HepG2 (cell line): ENCODE results near the gene ZMYND8. TPM values are rescaled to one million over a fixed set of nuclear protein-coding genes. Genes with fewer than 3 reads are reported as not detected.
A peak's percentile ranks its signal among the peaks of the same experiment; 100 is the strongest.

Experiments used
- AHR ChIP-seq: IDR thresholded peaks from 2 replicates; pipeline ENCODE4 v1.6.1; 2018; ENCODE audit warnings: missing genetic modification reagents, missing compliant biosample characterization
- CBFB ChIP-seq: sonication (generic); formaldehyde crosslinking; IDR thresholded peaks from 2 replicates; pipeline ENCODE4 v1.4.0; 2020; ENCODE audit warnings: missing genetic modification reagents
- CREB1 ChIP-seq, 2 experiments: fragments of 450-650 bp in 1 of 2; IDR thresholded peaks; 2 replicates each; pipeline ENCODE4 v1.6.1; 2016 to 2017; ENCODE audit warnings: control low read depth in 1 of 2, mild to moderate bottlenecking in 1 of 2, missing compliant biosample characterization in 1 of 2, missing genetic modification characterization in 1 of 2
- DMAP1 ChIP-seq: IDR thresholded peaks from 2 replicates; pipeline ENCODE4 v1.6.1; 2016
- ESRRA ChIP-seq: sonication (generic); formaldehyde crosslinking; IDR thresholded peaks from 2 replicates; pipeline ENCODE4 v1.5.1; 2020; ENCODE audit warnings: mild to moderate bottlenecking, low read depth, missing genetic modification reagents
- HHEX ChIP-seq: IDR thresholded peaks from 2 replicates; pipeline ENCODE4 v1.6.1; 2016; ENCODE audit warnings: control low read depth
- MTF2 ChIP-seq: sonication (generic); formaldehyde crosslinking; IDR thresholded peaks from 2 replicates; pipeline ENCODE4 v1.5.0; 2020; ENCODE audit warnings: missing genetic modification reagents, borderline replicate concordance
- NRL ChIP-seq: sonication (generic); formaldehyde crosslinking; IDR thresholded peaks from 2 replicates; pipeline ENCODE4 v1.5.0; 2020; ENCODE audit warnings: missing genetic modification reagents, mild to moderate bottlenecking, moderate library complexity, borderline replicate concordance
- POGZ ChIP-seq: sonication (generic); formaldehyde crosslinking; IDR thresholded peaks from 2 replicates; pipeline ENCODE4 v1.4.0; 2020; ENCODE audit warnings: mild to moderate bottlenecking, missing genetic modification reagents
- SP2 ChIP-seq: sonication (generic); formaldehyde crosslinking; IDR thresholded peaks from 2 replicates; pipeline ENCODE4 v1.5.1; 2020; ENCODE audit warnings: mild to moderate bottlenecking, missing genetic modification reagents
- ZNF101 ChIP-seq: sonication (generic); formaldehyde crosslinking; IDR thresholded peaks from 2 replicates; pipeline ENCODE4 v1.4.0; 2020; ENCODE audit warnings: mild to moderate bottlenecking, low read depth, missing genetic modification reagents, borderline replicate concordance
- ZNF326 ChIP-seq: sonication (generic); formaldehyde crosslinking; IDR thresholded peaks from 2 replicates; pipeline ENCODE4 v1.4.0; 2020; ENCODE audit warnings: missing genetic modification reagents, borderline replicate concordance
- ZNF383 ChIP-seq: sonication (generic); formaldehyde crosslinking; IDR thresholded peaks from 2 replicates; pipeline ENCODE4 v1.4.0; 2020; ENCODE audit warnings: missing genetic modification reagents, mild to moderate bottlenecking, borderline replicate concordance
- ZNF607 ChIP-seq: sonication (generic); formaldehyde crosslinking; IDR thresholded peaks from 2 replicates; pipeline ENCODE4 v1.5.1; 2020; ENCODE audit warnings: missing genetic modification reagents, mild to moderate bottlenecking, borderline replicate concordance
- ZNF7 ChIP-seq: IDR thresholded peaks from 2 replicates; pipeline ENCODE4 v1.6.1; 2016; ENCODE audit warnings: missing biosample characterization, missing genetic modification reagents
- polyA plus RNA-seq, 8 experiments: library from polyadenylated mRNA; depleted of rRNA in 3 of 8; stranded (reverse) in 7 of 8; unstranded in 1 of 8; fragments of >200 nt; fragmentation: Illumina TruSeq in 4 of 8; extraction: Trizol in 4 of 8; gene quantifications; 2 replicates each; pipeline versions ENCODE4 v1.2.1 to v1.2.3, GENCODE V29; 2011 to 2016; ENCODE audit warnings: low read depth in 4 of 8, missing spikeins in 1 of 8, mixed read lengths in 1 of 8; ENCODE audit not compliant: insufficient read depth in 1 of 8
- total RNA-seq, 5 experiments: library from RNA; depleted of rRNA; stranded (reverse); fragments of >200 nt; fragmentation: Illumina TruSeq; extraction: Trizol; gene quantifications; 2 replicates each; pipeline ENCODE4 v1.2.3, GENCODE V29; 2016; ENCODE audit warnings: low read depth in 1 of 5
- TF ChIP-seq, protein P1 (sequence below): sonication (generic); formaldehyde crosslinking; IDR thresholded peaks from 2 replicates; pipeline ENCODE4 v1.8.1; 2023; ENCODE audit warnings: missing genetic modification reagents, mild to moderate bottlenecking, borderline replicate concordance
- TF ChIP-seq, protein P2 (sequence below): sonication (generic); formaldehyde crosslinking; IDR thresholded peaks from 2 replicates; pipeline ENCODE4 v1.5.0; 2020; ENCODE audit warnings: missing genetic modification reagents, mild to moderate bottlenecking, borderline replicate concordance
- TF ChIP-seq, protein P3 (sequence below): sonication (generic); formaldehyde crosslinking; IDR thresholded peaks from 2 replicates; pipeline ENCODE4 v1.5.1; 2020; ENCODE audit warnings: missing genetic modification reagents, mild to moderate bottlenecking, borderline replicate concordance
- TF ChIP-seq, protein P4 (sequence below): sonication (generic); formaldehyde crosslinking; IDR thresholded peaks from 2 replicates; pipeline ENCODE4 v1.5.1; 2020; ENCODE audit warnings: missing genetic modification reagents, mild to moderate bottlenecking, borderline replicate concordance
- TF ChIP-seq, protein P5 (sequence below): IDR thresholded peaks from 2 replicates; pipeline ENCODE4 v1.4.0; 2020; ENCODE audit warnings: mild to moderate bottlenecking, missing genetic modification reagents

The ZMYND8 gene
- total and polyA plus RNA-seq, 2 of the 13 experiments (the other 11 are each of a cell fraction or from before 2014, with no cell fraction given) = 53.9 to 84.7 TPM

DNA sequence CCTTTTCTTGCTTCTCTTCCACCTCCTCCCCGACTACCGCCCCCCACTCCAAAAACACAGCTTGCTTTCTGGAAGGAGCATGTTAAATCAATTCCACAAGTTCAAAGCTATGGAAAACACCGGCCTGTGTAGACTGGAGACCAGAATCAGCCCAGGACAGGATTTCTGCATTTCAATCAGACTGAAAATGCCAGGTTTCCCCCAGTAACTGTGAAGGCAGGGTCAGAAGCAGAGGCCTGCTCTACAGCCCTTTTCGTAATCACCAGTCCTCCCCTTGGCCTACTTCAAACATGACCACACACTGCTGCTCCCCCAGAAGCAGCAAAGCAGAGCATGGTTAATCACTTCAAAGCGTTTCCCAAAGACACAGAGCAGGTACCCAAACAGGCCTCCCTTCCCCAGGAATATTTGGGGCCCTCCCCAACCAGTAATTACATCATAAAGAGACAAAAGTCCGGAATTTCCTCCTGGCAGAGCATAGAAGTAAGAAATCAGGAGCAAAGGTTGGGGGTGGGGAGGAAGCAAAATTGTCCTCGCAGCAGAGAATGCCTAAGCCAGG is 38.4 kb downstream of the ZMYND8 start (continued):
- 0 out of 2 replicates have a peak, but pooled peaks have one; percentile 57 for TF ChIP-seq ZNF101 (CRISPR knock-in tag)
- TF ChIP-seq, protein P1, sequence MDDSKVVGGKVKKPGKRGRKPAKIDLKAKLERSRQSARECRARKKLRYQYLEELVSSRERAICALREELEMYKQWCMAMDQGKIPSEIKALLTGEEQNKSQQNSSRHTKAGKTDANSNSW = no peak
- TF ChIP-seq ZNF7 = no peak
- TF ChIP-seq POGZ (CRISPR knock-in tag) = peak; percentile 84
- 0 out of 2 replicates have a peak, but pooled peaks have one; percentile 40 for TF ChIP-seq ZNF607 (CRISPR knock-in tag)
- TF ChIP-seq SP2 (CRISPR knock-in tag) = no peak
- TF ChIP-seq NRL = no peak
- TF ChIP-seq CREB1 (IDR thresholded peaks at IDR 0.05) = no peak
- TF ChIP-seq CREB1 (CRISPR knock-in tag; IDR thresholded peaks at IDR 0.05) = peak; percentile 81
- TF ChIP-seq, protein P2, sequence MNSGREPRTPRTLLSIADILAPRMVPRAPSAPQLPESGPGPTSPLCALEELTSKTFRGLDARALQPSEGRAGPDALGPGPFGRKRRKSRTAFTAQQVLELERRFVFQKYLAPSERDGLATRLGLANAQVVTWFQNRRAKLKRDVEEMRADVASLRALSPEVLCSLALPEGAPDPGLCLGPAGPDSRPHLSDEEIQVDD (CRISPR knock-in tag) = no peak; the same call in 1 of the 2 replicates
- TF ChIP-seq DMAP1 (CRISPR knock-in tag) = peak; percentile 69; the same call in 1 of the 2 replicates
- peak; percentile 71 for TF ChIP-seq ESRRA (CRISPR knock-in tag)
- 0 out of 2 replicates have a peak, but pooled peaks have one; percentile 78 for TF ChIP-seq ZNF383 (CRISPR knock-in tag)
- TF ChIP-seq, protein P3, sequence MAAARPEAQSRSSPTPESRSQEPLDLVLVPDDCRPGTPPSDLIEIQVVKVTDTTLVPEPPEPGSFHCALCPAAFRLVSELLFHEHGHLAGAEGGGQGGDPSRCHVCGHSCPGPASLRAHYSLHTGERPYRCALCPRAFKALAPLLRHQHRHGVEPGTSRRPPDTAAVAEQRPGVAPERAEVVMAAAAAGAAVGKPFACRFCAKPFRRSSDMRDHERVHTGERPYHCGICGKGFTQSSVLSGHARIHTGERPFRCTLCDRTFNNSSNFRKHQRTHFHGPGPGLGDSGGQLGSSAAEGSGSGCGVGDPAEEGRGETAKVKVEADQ = peak; percentile 72; the same call in 1 of the 2 replicates
- TF ChIP-seq, protein P4, sequence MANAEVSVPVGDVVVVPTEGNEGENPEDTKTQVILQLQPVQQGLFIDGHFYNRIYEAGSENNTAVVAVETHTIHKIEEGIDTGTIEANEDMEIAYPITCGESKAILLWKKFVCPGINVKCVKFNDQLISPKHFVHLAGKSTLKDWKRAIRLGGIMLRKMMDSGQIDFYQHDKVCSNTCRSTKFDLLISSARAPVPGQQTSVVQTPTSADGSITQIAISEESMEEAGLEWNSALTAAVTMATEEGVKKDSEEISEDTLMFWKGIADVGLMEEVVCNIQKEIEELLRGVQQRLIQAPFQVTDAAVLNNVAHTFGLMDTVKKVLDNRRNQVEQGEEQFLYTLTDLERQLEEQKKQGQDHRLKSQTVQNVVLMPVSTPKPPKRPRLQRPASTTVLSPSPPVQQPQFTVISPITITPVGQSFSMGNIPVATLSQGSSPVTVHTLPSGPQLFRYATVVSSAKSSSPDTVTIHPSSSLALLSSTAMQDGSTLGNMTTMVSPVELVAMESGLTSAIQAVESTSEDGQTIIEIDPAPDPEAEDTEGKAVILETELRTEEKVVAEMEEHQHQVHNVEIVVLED (CRISPR knock-in tag) = peak; percentile 56; the same call in 1 of the 2 replicates
- no peak for TF ChIP-seq HHEX (CRISPR knock-in tag)
- no peak for TF ChIP-seq MTF2
- no peak for TF ChIP-seq ZNF326 (CRISPR knock-in tag)
- TF ChIP-seq AHR (CRISPR knock-in tag) = 0 out of 2 replicates have a peak, but pooled peaks have one; percentile 67
- TF ChIP-seq, protein P5, sequence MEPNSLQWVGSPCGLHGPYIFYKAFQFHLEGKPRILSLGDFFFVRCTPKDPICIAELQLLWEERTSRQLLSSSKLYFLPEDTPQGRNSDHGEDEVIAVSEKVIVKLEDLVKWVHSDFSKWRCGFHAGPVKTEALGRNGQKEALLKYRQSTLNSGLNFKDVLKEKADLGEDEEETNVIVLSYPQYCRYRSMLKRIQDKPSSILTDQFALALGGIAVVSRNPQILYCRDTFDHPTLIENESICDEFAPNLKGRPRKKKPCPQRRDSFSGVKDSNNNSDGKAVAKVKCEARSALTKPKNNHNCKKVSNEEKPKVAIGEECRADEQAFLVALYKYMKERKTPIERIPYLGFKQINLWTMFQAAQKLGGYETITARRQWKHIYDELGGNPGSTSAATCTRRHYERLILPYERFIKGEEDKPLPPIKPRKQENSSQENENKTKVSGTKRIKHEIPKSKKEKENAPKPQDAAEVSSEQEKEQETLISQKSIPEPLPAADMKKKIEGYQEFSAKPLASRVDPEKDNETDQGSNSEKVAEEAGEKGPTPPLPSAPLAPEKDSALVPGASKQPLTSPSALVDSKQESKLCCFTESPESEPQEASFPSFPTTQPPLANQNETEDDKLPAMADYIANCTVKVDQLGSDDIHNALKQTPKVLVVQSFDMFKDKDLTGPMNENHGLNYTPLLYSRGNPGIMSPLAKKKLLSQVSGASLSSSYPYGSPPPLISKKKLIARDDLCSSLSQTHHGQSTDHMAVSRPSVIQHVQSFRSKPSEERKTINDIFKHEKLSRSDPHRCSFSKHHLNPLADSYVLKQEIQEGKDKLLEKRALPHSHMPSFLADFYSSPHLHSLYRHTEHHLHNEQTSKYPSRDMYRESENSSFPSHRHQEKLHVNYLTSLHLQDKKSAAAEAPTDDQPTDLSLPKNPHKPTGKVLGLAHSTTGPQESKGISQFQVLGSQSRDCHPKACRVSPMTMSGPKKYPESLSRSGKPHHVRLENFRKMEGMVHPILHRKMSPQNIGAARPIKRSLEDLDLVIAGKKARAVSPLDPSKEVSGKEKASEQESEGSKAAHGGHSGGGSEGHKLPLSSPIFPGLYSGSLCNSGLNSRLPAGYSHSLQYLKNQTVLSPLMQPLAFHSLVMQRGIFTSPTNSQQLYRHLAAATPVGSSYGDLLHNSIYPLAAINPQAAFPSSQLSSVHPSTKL (CRISPR knock-in tag) = peak; percentile 98
- 0 out of 2 replicates have a peak, but pooled peaks have one; percentile 38 for TF ChIP-seq CBFB
